Mesenchymal stem cell (in vitro differentiated cells and primary cell): Measurements from ENCODE around the gene PDE8B.

Experiments used
- DNase-seq: peaks from one replicate; pipeline ENCODE4 v3.0.0-alpha.2; 2013
- H2AFZ ChIP-seq: one replicate; pipeline ENCODE4 v1.6.1; 2013; ENCODE audit warnings: low read depth, mild to moderate bottlenecking, control low read depth, inconsistent platforms, low read length, moderate library complexity
- H2AK5ac ChIP-seq: 2 replicates; pipeline ENCODE4 v1.6.1; 2013; ENCODE audit warnings: low read length, moderate library complexity, mild to moderate bottlenecking, inconsistent platforms; ENCODE audit not compliant: severe bottlenecking
- H2BK120ac ChIP-seq: one replicate; pipeline ENCODE4 v1.6.1; 2013; ENCODE audit warnings: low read depth, mild to moderate bottlenecking, inconsistent platforms, low read length, moderate library complexity
- H2BK12ac ChIP-seq, 2 experiments: one replicate each; pipeline ENCODE4 v1.6.1; 2013; ENCODE audit warnings: inconsistent platforms in 2 of 2, low read length in 2 of 2, mild to moderate bottlenecking in 2 of 2, moderate library complexity in 2 of 2, control low read depth in 1 of 2
- H2BK15ac ChIP-seq: one replicate; pipeline ENCODE4 v1.6.1; 2013; ENCODE audit warnings: mild to moderate bottlenecking, low read depth, inconsistent platforms; ENCODE audit not compliant: poor library complexity, severe bottlenecking
- H2BK5ac ChIP-seq: 2 replicates; pipeline ENCODE4 v1.6.1; 2013; ENCODE audit warnings: low read depth, mild to moderate bottlenecking, low read length, control low read depth, inconsistent platforms; ENCODE audit not compliant: poor library complexity, severe bottlenecking
- H3K14ac ChIP-seq, 2 experiments: one replicate each; pipeline ENCODE4 v1.6.1; 2013; ENCODE audit warnings: inconsistent platforms in 2 of 2, low read length in 2 of 2, control low read depth in 1 of 2, mild to moderate bottlenecking in 1 of 2, moderate library complexity in 1 of 2
- H3K18ac ChIP-seq, 2 experiments: one replicate each; pipeline ENCODE4 v1.6.1; 2013; ENCODE audit warnings: inconsistent platforms in 2 of 2, low read length in 2 of 2, control low read depth in 1 of 2, low read depth in 1 of 2, mild to moderate bottlenecking in 1 of 2
- H3K23ac ChIP-seq, 2 experiments: one replicate each; pipeline ENCODE4 v1.6.1; 2013; ENCODE audit warnings: inconsistent platforms in 2 of 2, low read length in 2 of 2, mild to moderate bottlenecking in 2 of 2, moderate library complexity in 2 of 2, control low read depth in 1 of 2
- H3K27ac ChIP-seq: 2 replicates; pipeline ENCODE4 v1.5.1; 2013; ENCODE audit warnings: mild to moderate bottlenecking, moderate library complexity, low read length, control low read depth, inconsistent platforms; ENCODE audit not compliant: poor library complexity, severe bottlenecking
- H3K27me3 ChIP-seq, 2 experiments: 2 replicates each; pipeline versions ENCODE4 v1.6.1 to v1.7.0; 2013; ENCODE audit warnings: low read length in 2 of 2, mild to moderate bottlenecking in 2 of 2, moderate library complexity in 2 of 2, control low read depth in 1 of 2, inconsistent platforms in 1 of 2; ENCODE audit not compliant: control insufficient read depth in 1 of 2, insufficient read depth in 1 of 2
- H3K36me3 ChIP-seq, 2 experiments: 2 replicates each; pipeline versions ENCODE4 v1.6.1 to v1.7.0; 2013; ENCODE audit warnings: low read length in 2 of 2, control low read depth in 1 of 2, inconsistent platforms in 1 of 2, low read depth in 1 of 2, mild to moderate bottlenecking in 1 of 2; ENCODE audit not compliant: insufficient read depth in 2 of 2, control insufficient read depth in 1 of 2
- H3K4ac ChIP-seq, 2 experiments: one replicate each; pipeline ENCODE4 v1.6.1; 2013; ENCODE audit warnings: inconsistent platforms in 2 of 2, low read length in 2 of 2, mild to moderate bottlenecking in 2 of 2, moderate library complexity in 2 of 2, control low read depth in 1 of 2, low read depth in 1 of 2
- H3K4me1 ChIP-seq: 2 replicates; pipeline ENCODE4 v1.6.1; 2013; ENCODE audit warnings: low read depth, low read length, control low read depth; ENCODE audit not compliant: control insufficient read depth, insufficient read depth
- H3K4me2 ChIP-seq: 2 replicates; pipeline ENCODE4 v1.6.1; 2013; ENCODE audit warnings: low read length, mild to moderate bottlenecking, inconsistent platforms; ENCODE audit not compliant: poor library complexity, severe bottlenecking
- H3K4me3 ChIP-seq, 2 experiments: 2 replicates each; pipeline versions ENCODE4 v1.5.1 to v1.7.0; 2013; ENCODE audit warnings: low read length in 2 of 2, mild to moderate bottlenecking in 2 of 2, control low read depth in 1 of 2, low read depth in 1 of 2; ENCODE audit not compliant: insufficient read depth in 1 of 2
- H3K79me1 ChIP-seq: replicated peaks from 2 replicates; pipeline ENCODE4 v1.6.1; 2013; ENCODE audit warnings: mild to moderate bottlenecking, control low read depth, low read length, inconsistent platforms; ENCODE audit not compliant: poor library complexity, severe bottlenecking
- H3K9ac ChIP-seq: 2 replicates; pipeline ENCODE4 v1.7.0; 2013; ENCODE audit warnings: mild to moderate bottlenecking, low read length, moderate library complexity
- H3K9me3 ChIP-seq: 2 replicates; pipeline ENCODE4 v1.7.0; 2013; ENCODE audit warnings: mild to moderate bottlenecking, low read length; ENCODE audit not compliant: control insufficient read depth
- H4K8ac ChIP-seq: one replicate; pipeline ENCODE4 v1.6.1; 2013; ENCODE audit warnings: inconsistent platforms, mild to moderate bottlenecking, low read length, moderate library complexity
- H4K91ac ChIP-seq: one replicate; pipeline ENCODE4 v1.6.1; 2013; ENCODE audit warnings: mild to moderate bottlenecking, low read length, inconsistent platforms
- WGBS: methylation state at CpG from one replicate; pipeline ENCODE4 v1.1.7; 2013; ENCODE audit warnings: mixed read lengths; 5-methylcytosine and 5-hydroxymethylcytosine counted together

PDE8B gene

GRCh38 chr5:77256406-77256805 lies 45.9 kb downstream of the PDE8B start:
- no peak overlapping the region for H3K4me3 ChIP-seq
- no peak overlapping the region for H2BK5ac ChIP-seq
- no peak overlapping the region for H3K23ac ChIP-seq
- H3K4me1 ChIP-seq: no peaks in the 10 kb centered on the region
- no peak overlapping the region for H3K4me2 ChIP-seq
- H3K9me3 ChIP-seq: peaks cover 4% of the 10 kb centered on the region
- DNase-seq: no peak
- H2BK12ac ChIP-seq: no peak overlapping the region
- no peaks in the 10 kb centered on the region for H3K36me3 ChIP-seq
- no peak overlapping the region for H2BK120ac ChIP-seq
- H3K4ac ChIP-seq: no peak overlapping the region
- H3K79me1 ChIP-seq: no peaks in the 10 kb centered on the region
- no peak overlapping the region for H3K9ac ChIP-seq
- H2AFZ ChIP-seq: no peak overlapping the region
- H2AK5ac ChIP-seq: no peak overlapping the region
- no peak overlapping the region for H3K27ac ChIP-seq
- no peak overlapping the region for H3K14ac ChIP-seq
- H4K91ac ChIP-seq: no peak overlapping the region
- no peak overlapping the region for H4K8ac ChIP-seq
- no peak overlapping the region for H2BK15ac ChIP-seq
- H3K18ac ChIP-seq: no peak overlapping the region
- 100% methylated on average over 1 of the region's 1 CpG for WGBS
- H3K27me3 ChIP-seq: peaks cover 11 to 23% of the 10 kb centered on the region in 2 experiments

- Histone ChIP-seq H3K4me3 (no peak overlapping the region), H3K14ac (no peak overlapping the region), H2BK12ac (no peak overlapping the region), H3K27ac (no peak overlapping the region), H3K79me1 (no peaks in the 10 kb centered on the region), H3K36me3 (no peaks in the 10 kb centered on the region), H2AFZ (no peak overlapping the region), H2BK5ac (no peak overlapping the region), H2BK120ac (no peak overlapping the region), H2BK15ac (no peak overlapping the region), H3K23ac (no peak overlapping the region), H3K27me3 (peaks cover 11 to 21% of the 10 kb centered on the region in 2 experiments), H3K9me3 (peaks cover 4% of the 10 kb centered on the region), H4K8ac (no peak overlapping the region), H4K91ac (no peak overlapping the region), H3K18ac (no peak overlapping the region), H2AK5ac (no peak overlapping the region), H3K4me1 (no peaks in the 10 kb centered on the region), H3K4ac (no peak overlapping the region), H3K4me2 (no peak overlapping the region), H3K9ac (no peak overlapping the region)
- 88% methylated on average over 1 of the region's 1 CpG for WGBS
- DNase-seq: no peak
These were observed 48.2 kb downstream of the PDE8B start for GRCh38 chr5:77258652-77259051.

GRCh38 chr5:77259476-77259875 lies 49.0 kb downstream of the PDE8B start:
- Histone ChIP-seq H2BK12ac (no peak overlapping the region), H3K9me3 (peaks cover 4% of the 10 kb centered on the region), H3K27me3 (peaks cover 11 to 21% of the 10 kb centered on the region in 2 experiments), H3K4me3 (no peak overlapping the region), H2AK5ac (no peak overlapping the region), H3K4ac (no peak overlapping the region), H4K8ac (no peak overlapping the region), H2BK120ac (no peak overlapping the region), H3K27ac (no peak overlapping the region), H2BK5ac (no peak overlapping the region), H2BK15ac (no peak overlapping the region), H3K36me3 (no peaks in the 10 kb centered on the region), H2AFZ (no peak overlapping the region), H3K23ac (no peak overlapping the region), H3K14ac (no peak overlapping the region), H3K4me2 (no peak overlapping the region), H4K91ac (no peak overlapping the region), H3K4me1 (no peaks in the 10 kb centered on the region), H3K9ac (no peak overlapping the region), H3K79me1 (no peaks in the 10 kb centered on the region), H3K18ac (no peak overlapping the region)
- DNase-seq: no peak

DNA sequence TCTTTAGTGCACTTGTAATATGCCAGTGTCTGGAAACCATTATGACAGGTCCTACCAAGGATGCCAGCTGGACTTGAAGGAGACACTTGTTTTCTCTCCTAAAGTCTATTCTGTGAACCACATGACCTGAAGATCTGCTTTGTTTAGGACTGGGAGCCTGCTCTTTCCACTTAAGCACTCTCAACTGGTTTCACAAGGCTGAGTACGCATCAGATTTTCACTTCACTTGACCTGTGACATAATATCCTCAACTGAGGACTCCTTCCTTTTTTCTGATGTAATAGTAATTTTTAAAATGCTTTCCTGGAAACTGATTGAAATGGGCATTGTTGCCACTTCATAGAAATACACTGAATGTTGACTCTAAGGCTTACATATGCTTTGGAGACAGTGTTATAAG lies 52.2 kb downstream of the PDE8B start:
- H3K4ac ChIP-seq: no peak overlapping the region
- no peak overlapping the region for H2AK5ac ChIP-seq
- H2BK15ac ChIP-seq: no peak overlapping the region
- H3K4me2 ChIP-seq: no peak overlapping the region
- no peaks in the 10 kb centered on the region for H3K4me1 ChIP-seq
- no peaks in the 10 kb centered on the region for H3K36me3 ChIP-seq
- H2BK12ac ChIP-seq: no peak overlapping the region
- no peak overlapping the region for H3K4me3 ChIP-seq
- no peak overlapping the region for H3K23ac ChIP-seq
- H2BK5ac ChIP-seq: no peak overlapping the region
- H3K79me1 ChIP-seq: no peaks in the 10 kb centered on the region
- no CpG with 5 or more reads among the region's 1 CpG for WGBS
- no peak overlapping the region for H4K8ac ChIP-seq
- no peak overlapping the region for H3K27ac ChIP-seq
- no peak overlapping the region for H3K18ac ChIP-seq
- peaks cover 7 to 9% of the 10 kb centered on the region in 2 experiments for H3K27me3 ChIP-seq
- DNase-seq: peak; percentile 19
- H2AFZ ChIP-seq: no peak overlapping the region
- no peak overlapping the region for H3K14ac ChIP-seq
- H4K91ac ChIP-seq: no peak overlapping the region
- H3K9ac ChIP-seq: no peak overlapping the region
- no peaks in the 10 kb centered on the region for H3K9me3 ChIP-seq
- H2BK120ac ChIP-seq: no peak overlapping the region
